Stimulated activated naive CD8-positive, alpha-beta T cell treated with anti-CD3 and anti-CD28 coated beads, Interleukin-15, Interleukin-2, amounts not matched to agents 100 U/mL and 50 U/mL, for 24 hours (primary cell): ENCODE data around the gene PRPSAP1.
"Not testable (repeated sequence)": the region's sequence is repeated elsewhere in the genome, so short reads cannot be mapped to it uniquely, and the experiment has no call there.

Source experiments
- ATAC-seq: fragments of 150-1000 bp; cut with Tn5 transposase; one replicate; pipeline ENCODE4 v1.10.0; 2021
- DNase-seq: peaks from one replicate; pipeline ENCODE4 v3.0.0; 2021

The PRPSAP1 gene

GRCh38 chr17:76318586-76318985 lies 35.1 kb downstream of the PRPSAP1 start:
- ATAC-seq (no peak), DNase-seq (no peak)

GRCh38 chr17:76317535-76317934 lies 36.2 kb downstream of the PRPSAP1 start:
- DNase-seq, result no peak
- ATAC-seq, result no peak

- DNase-seq, result no peak
Measured at GRCh38 chr17:76314392-76315227, 39.1 kb downstream of the PRPSAP1 start.

GRCh38 chr17:76312735-76313134 lies 41.0 kb downstream of the PRPSAP1 start:
- no peak for DNase-seq
- no peak for ATAC-seq

More at GRCh38 chr17:76314392-76315227, 39.1 kb downstream of the PRPSAP1 start:
- ATAC-seq, result no peak

- ATAC-seq, result no peak
Measured at GRCh38 chr17:76309461-76309860, 44.3 kb downstream of the PRPSAP1 start.

GRCh38 chr17:76307966-76308338 lies 45.8 kb downstream of the PRPSAP1 start, which contains the start of gene QRICH2:
Gene QRICH2 (minus strand): TSS chr17:76308276. CDS start chr17:76307998, 278 bp downstream.
- no peak for DNase-seq
- no peak for ATAC-seq

More at GRCh38 chr17:76309461-76309860, 44.3 kb downstream of the PRPSAP1 start:
- DNase-seq, result no peak

- ATAC-seq, result no peak
- no peak for DNase-seq
Measured at GRCh38 chr17:76307299-76307965, 46.3 kb downstream of the PRPSAP1 start.

GRCh38 chr17:76305135-76305454 lies 48.6 kb downstream of the PRPSAP1 start:
- DNase-seq, ATAC-seq: not testable (repeated sequence)

GRCh38 chr17:76304226-76305134 lies 49.2 kb downstream of the PRPSAP1 start:
- DNase-seq, result no peak
- ATAC-seq, result no peak

- DNase-seq (no peak), ATAC-seq (no peak)
Measured at GRCh38 chr17:76297436-76297835, 56.3 kb downstream of the PRPSAP1 start.

GRCh38 chr17:76296889-76297288 lies 56.8 kb downstream of the PRPSAP1 start:
- ATAC-seq (no peak), DNase-seq (no peak)

GRCh38 chr17:76296186-76296585 lies 57.5 kb downstream of the PRPSAP1 start:
- ATAC-seq, result no peak
- no peak for DNase-seq

- ATAC-seq (no peak), DNase-seq (no peak)
Measured at GRCh38 chr17:76293106-76293505, 60.6 kb downstream of the PRPSAP1 start.

GRCh38 chr17:76292567-76292966 lies 61.1 kb downstream of the PRPSAP1 start:
- ATAC-seq (no peak), DNase-seq (no peak)

GRCh38 chr17:76281573-76282371 lies 71.9 kb downstream of the PRPSAP1 start:
- no peak for DNase-seq
- ATAC-seq, result no peak

- ATAC-seq (no peak), DNase-seq (no peak)
Measured at GRCh38 chr17:76280650-76281049, 73.1 kb downstream of the PRPSAP1 start.

- DNase-seq (no peak), ATAC-seq (no peak)
Measured at GRCh38 chr17:76279742-76280287, 73.9 kb downstream of the PRPSAP1 start.

- peak; percentile 80 for ATAC-seq
Measured at GRCh38 chr17:76278952-76279741, 74.6 kb downstream of the PRPSAP1 start.

GRCh38 chr17:76278268-76278908 lies 75.3 kb downstream of the PRPSAP1 start:
- DNase-seq (no peak), ATAC-seq (no peak)

More at GRCh38 chr17:76278952-76279741, 74.6 kb downstream of the PRPSAP1 start:
- peak; percentile 90 for DNase-seq
